SK-N-MC (cell line): Measurements from ENCODE around the gene NDUFA13.

Source experiments
- DNase-seq: peaks from one replicate; pipeline ENCODE4 v3.0.0-alpha.2; 2011; ENCODE audit warnings: low read depth, low spot score
- H3K27ac ChIP-seq: fragments of 200-600 bp; sonication (generic); 2 replicates; pipeline ENCODE4 v1.5.1; 2016; ENCODE audit warnings: mixed run types
- H3K36me3 ChIP-seq: fragments of 200-600 bp; sonication (generic); 2 replicates; pipeline ENCODE4 v1.6.1; 2017; ENCODE audit warnings: antibody characterized with exemption, low read length, mixed read lengths; ENCODE audit not compliant: insufficient read depth
- H3K4me3 ChIP-seq: fragments of 200-600 bp; sonication (generic); 2 replicates; pipeline ENCODE4 v1.5.1; 2016
- H3K9ac ChIP-seq: fragments of 200-600 bp; sonication (generic); 2 replicates; pipeline ENCODE4 v1.8.0; 2017; ENCODE audit warnings: mixed run types, mixed read lengths; ENCODE audit not compliant: insufficient read length
- H3K9me3 ChIP-seq: fragments of 200-600 bp; sonication (generic); 2 replicates; pipeline ENCODE4 v1.6.1; 2017; ENCODE audit warnings: low read depth, mild to moderate bottlenecking, antibody characterized with exemption, low read length, moderate library complexity, mixed read lengths
- EZH2 ChIP-seq: fragments of 200-600 bp; sonication (generic); IDR thresholded peaks from one replicate; pipeline ENCODE4 v1.6.1; 2017; ENCODE audit warnings: antibody characterized with exemption
- FOXP2 ChIP-seq: optimal IDR thresholded peaks from 2 replicates; pipeline ENCODE3; 2011; ENCODE audit warnings: mild to moderate bottlenecking, moderate library complexity; ENCODE audit not compliant: insufficient read depth; ENCODE audit errors: extremely low read length, control extremely low read depth
- POLR2AphosphoS5 ChIP-seq: IDR thresholded peaks from 2 replicates; pipeline ENCODE4 v1.6.1; 2012; ENCODE audit warnings: mild to moderate bottlenecking, low read depth, low read length, borderline replicate concordance

Gene NDUFA13

DNA sequence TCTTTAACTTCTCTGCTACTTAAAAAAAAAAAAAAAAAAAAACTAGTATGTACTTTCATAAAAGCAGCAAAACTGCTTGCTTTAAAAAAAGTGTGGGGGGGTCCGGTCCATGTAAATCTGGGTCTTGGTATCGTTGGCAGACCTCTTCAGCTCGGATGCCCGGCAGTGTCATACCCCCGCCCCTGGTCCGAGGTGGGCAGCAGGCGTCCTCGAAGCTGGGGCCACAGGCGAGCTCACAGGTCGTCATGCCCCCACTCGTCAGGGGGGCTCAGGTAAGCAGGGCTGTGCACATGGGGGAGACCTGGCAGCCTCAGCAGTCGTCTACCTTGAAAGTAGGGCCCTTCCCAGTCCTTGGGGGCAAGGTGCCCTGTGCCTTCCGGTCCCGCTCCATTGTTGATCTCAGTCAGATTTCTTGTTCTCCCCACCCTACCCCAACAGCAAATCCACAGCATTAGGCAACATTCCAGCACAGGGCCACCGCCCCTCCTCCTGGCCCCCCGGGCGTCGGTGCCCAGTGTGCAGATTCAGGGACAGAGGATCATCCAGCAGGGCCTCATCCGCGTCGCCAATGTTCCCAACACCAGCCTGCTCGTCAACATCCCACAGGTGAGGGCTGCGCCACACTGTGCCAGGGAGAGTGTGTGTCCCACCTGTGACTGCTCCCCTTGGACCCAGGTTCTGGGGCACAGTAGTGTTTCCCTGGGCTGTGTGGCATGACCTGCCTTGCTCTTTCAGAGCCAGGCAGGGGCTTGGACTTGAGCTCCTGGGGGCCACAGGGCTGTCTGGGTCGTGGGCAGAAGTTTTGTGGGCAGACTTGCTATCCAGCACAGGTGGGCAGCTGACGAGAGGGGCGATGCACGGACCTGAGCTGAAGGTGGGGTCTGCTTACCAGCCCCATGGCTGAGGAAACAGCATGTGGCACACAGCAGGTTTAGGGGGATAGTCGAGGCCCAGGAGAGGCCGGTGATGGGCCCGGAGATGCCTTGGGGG, 20.1 kb upstream of the NDUFA13 start:
- Histone ChIP-seq H3K9me3 (no peaks in the 10 kb centered on the region), H3K27ac (no peak overlapping the region), H3K4me3 (no peak overlapping the region), H3K9ac (no peak overlapping the region), H3K36me3 (peaks cover 81% of the 10 kb centered on the region)
- TF ChIP-seq POLR2AphosphoS5 (no peak), FOXP2 (no peak), EZH2 (no peak)
- no peak for DNase-seq

DNA sequence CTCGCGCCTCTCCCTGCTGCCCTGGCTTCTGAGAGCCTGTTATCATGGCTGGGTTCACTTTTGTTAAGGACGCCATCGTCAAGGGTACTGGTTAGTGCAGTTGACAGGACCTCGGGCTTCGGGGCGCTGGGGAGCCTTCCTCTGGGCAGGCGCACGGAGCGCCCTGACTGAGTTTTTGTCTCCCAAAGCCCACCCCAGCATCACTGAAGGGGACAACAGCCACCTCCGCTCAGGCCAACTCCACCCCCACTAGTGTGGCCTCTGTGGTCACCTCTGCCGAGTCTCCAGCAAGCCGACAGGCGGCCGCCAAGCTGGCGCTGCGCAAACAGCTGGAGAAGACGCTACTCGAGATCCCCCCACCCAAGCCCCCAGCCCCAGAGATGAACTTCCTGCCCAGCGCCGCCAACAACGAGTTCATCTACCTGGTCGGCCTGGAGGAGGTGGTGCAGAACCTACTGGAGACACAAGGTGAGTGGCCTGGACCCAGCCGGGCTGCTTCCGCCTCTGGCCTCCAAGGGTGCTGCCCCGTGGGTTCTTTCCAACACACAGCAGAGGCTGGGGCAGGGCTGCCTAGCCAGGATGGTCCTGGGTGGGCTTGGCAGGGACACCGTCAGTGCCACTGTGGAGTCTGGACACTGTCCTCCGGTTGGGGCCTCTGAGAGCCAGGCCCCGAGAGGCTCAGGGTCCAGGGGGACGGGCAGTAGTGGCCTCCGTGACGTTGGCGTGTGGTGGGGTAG, 17.6 kb upstream of the NDUFA13 start:
- no peak for TF ChIP-seq POLR2AphosphoS5
- TF ChIP-seq EZH2 = no peak
- no peak for TF ChIP-seq FOXP2
- Histone ChIP-seq H3K9ac (no peak overlapping the region), H3K4me3 (no peak overlapping the region), H3K9me3 (no peaks in the 10 kb centered on the region), H3K36me3 (peaks cover 86% of the 10 kb centered on the region), H3K27ac (no peak overlapping the region)
- no peak for DNase-seq

DNA sequence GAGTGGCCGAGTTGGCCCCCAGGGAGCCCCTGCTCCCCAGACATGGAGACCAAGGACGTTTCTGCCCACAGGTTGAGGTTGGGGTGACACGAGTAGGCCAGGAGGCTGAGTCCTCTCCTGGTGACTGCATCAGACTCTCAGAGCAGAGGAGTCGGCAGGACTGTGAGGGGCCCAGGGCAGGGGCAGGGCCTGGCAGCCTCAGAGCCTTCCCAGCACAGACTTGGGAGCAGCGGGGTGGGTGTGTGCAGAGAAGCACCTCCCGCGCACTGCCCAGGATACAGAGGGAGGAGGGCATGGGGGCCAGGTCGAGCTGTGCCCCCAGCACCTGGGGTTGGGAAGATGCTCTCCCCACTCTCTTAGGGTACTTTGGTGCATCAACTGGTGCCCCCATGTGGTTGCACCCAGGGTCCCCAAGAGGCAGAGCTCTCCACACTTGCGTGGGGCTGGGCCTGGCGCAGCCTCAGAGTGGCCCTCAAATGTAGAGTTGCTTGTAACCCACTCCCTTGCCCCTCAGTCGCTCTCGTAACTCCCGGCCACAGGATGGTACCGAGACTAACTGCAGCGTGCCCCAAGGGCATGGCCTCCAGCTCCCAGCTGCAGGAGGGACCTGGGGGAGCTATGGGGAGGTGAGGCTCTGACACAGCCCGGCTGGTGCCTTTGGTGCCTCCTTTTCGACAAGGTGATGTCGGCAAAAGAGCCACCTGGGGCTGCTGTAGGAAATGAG, 16.6 kb upstream of the NDUFA13 start:
- Histone ChIP-seq H3K4me3 (no peak overlapping the region), H3K36me3 (peaks cover 86% of the 10 kb centered on the region), H3K9ac (no peak overlapping the region), H3K27ac (no peak overlapping the region), H3K9me3 (no peaks in the 10 kb centered on the region)
- no peak for TF ChIP-seq FOXP2
- no peak for TF ChIP-seq POLR2AphosphoS5
- TF ChIP-seq EZH2 = no peak
- no peak for DNase-seq

DNA sequence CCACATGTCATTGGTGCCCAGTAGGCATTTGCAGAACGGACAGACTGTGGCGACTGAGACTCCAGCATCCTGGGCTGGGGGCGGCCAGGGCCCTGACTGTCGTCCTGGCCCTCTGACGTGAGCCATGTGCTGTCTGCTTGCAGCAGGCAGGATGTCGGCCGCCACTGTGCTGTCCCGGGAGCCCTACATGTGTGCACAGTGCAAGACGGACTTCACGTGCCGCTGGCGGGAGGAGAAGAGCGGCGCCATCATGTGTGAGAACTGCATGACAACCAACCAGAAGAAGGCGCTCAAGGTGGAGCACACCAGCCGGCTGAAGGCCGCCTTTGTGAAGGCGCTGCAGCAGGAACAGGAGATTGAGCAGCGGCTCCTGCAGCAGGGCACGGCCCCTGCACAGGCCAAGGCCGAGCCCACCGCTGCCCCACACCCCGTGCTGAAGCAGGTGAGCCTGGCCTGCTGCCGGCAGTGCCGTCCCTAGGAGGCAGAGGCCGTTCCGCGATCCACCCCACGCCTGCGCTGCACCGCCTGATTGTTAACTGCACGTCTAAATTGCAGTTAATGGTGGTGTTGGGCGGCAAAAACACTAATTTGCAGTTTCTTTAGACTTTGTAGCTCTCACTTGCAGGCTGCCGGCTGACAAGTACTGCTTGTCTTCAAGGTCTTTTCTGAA, 14.9 kb upstream of the NDUFA13 start:
- Histone ChIP-seq H3K9me3 (no peaks in the 10 kb centered on the region), H3K4me3 (no peak overlapping the region), H3K36me3 (peaks cover 89% of the 10 kb centered on the region), H3K9ac (no peak overlapping the region), H3K27ac (no peak overlapping the region)
- DNase-seq = no peak
- TF ChIP-seq EZH2 = no peak
- TF ChIP-seq FOXP2 = no peak
- no peak for TF ChIP-seq POLR2AphosphoS5

DNA sequence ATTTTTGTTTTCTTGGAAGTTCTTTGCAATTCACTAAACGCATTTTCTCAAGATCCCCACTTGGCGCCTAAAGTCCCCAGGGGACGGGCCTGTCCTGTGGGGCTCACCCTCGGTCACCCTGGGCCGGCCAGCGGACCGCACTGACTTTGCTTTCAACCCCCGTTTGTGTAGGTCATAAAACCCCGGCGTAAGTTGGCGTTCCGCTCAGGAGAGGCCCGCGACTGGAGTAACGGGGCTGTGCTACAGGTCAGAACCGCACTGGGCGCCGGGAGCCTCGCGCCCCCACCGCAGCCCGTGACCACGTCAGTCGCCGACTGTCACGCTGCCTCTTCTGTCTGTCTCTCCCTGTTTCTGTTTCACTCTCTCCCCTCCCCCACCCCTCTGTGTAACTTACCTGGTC, 14.2 kb upstream of the NDUFA13 start:
- Histone ChIP-seq H3K27ac (no peak overlapping the region), H3K9ac (no peak overlapping the region), H3K4me3 (no peak overlapping the region), H3K9me3 (no peaks in the 10 kb centered on the region), H3K36me3 (peaks cover 91% of the 10 kb centered on the region)
- TF ChIP-seq FOXP2 (no peak), EZH2 (no peak), POLR2AphosphoS5 (no peak)
- DNase-seq = no peak

DNA sequence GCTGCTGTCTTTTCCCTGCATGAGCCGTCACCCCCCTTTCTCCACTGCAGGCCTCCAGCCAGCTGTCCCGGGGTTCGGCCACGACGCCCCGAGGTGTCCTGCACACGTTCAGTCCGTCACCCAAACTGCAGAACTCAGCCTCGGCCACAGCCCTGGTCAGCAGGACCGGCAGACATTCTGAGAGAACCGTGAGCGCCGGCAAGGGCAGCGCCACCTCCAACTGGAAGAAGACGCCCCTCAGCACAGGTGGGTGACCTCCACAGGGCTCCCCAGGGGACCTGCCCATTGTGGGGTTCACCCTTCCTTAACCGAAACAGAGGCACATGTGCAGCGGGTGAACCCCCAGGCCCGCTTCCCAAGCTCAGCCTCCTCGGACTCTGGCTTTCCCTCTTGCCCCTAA, 13.7 kb upstream of the NDUFA13 start:
- no peak overlapping the region for H3K4me3 ChIP-seq
- no peak overlapping the region for H3K9ac ChIP-seq
- H3K36me3 ChIP-seq = peaks cover 90% of the 10 kb centered on the region
- no peak for DNase-seq
- H3K9me3 ChIP-seq = no peaks in the 10 kb centered on the region
- TF ChIP-seq POLR2AphosphoS5 = no peak
- no peak for TF ChIP-seq FOXP2
- no peak for TF ChIP-seq EZH2
- H3K27ac ChIP-seq = no peak overlapping the region

DNA sequence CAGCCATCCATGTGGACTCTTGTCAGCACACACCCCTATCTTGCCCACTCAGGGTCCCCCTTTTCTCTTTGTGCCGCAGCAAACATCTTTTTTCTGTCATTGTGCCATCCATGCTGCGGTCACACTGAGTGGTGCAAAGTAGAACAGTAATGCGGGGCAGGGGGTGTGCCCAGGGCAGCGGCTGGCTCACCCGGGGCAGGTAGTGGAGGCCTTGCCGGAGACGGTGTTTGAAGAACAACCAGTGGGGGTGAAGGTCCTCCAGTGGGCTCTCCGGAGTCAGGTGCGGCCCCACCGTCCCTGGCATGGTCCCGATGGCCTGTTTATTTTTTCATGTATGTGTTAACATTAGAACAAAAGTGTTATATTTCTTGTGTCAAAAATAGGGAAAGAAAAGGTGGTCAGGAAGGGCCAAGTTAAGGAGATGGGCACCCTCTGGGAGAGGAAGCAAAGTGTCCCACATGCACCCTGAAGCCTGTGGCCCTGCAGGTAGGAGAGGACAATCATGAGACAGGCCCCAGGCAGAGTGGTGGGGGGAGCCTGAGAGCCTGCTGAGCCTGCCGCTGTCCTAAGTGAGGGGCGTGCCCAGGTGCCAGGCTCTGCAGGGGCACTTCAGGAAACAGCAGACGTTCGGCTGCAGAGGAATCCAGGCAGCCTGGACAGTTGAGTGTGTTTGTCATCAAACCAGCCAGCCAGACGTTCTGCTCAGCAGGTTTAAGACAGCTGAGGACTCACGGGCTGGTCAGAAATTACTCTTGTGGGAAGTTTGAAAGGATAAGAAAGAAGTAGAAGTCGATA, 13.0 kb upstream of the NDUFA13 start:
- Histone ChIP-seq H3K4me3 (no peak overlapping the region), H3K9ac (no peak overlapping the region), H3K36me3 (peaks cover 86% of the 10 kb centered on the region), H3K9me3 (no peaks in the 10 kb centered on the region), H3K27ac (no peak overlapping the region)
- no peak for DNase-seq
- TF ChIP-seq EZH2 = no peak
- no peak for TF ChIP-seq FOXP2
- no peak for TF ChIP-seq POLR2AphosphoS5
